Cerebellar cortex (tissue), 1 donor: ENCODE results near the gene CYP3A7.
"Not testable (repeated sequence)": the region's sequence is repeated elsewhere in the genome, so short reads cannot be mapped to it uniquely, and the experiment has no call there.

Experiments used
- DNase-seq: peaks from one replicate; pipeline ENCODE4 v3.0.0-alpha.2; 2015; ENCODE audit warnings: low spot score

CYP3A7 gene

DNA sequence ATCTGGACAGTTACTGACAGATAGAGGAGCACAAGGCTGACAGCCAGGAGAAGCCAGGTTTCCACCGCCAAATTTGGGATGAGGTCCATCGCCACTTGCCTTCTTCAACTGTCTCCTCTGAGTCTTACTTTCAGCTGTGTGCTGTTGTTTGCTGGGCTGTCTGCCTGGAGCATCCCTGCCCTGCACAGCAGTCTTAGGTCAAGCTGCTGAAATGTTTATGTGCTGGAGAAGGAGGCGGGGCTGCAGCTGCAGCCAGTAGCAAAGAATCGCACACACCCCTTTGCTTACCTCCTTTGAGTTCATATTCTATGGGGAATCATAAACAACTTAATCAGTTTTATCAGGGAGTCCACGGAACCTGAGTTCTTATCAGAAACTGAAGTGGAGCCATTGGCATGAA is 35.0 kb downstream of the CYP3A7 start:
- DNase-seq = no peak

DNA sequence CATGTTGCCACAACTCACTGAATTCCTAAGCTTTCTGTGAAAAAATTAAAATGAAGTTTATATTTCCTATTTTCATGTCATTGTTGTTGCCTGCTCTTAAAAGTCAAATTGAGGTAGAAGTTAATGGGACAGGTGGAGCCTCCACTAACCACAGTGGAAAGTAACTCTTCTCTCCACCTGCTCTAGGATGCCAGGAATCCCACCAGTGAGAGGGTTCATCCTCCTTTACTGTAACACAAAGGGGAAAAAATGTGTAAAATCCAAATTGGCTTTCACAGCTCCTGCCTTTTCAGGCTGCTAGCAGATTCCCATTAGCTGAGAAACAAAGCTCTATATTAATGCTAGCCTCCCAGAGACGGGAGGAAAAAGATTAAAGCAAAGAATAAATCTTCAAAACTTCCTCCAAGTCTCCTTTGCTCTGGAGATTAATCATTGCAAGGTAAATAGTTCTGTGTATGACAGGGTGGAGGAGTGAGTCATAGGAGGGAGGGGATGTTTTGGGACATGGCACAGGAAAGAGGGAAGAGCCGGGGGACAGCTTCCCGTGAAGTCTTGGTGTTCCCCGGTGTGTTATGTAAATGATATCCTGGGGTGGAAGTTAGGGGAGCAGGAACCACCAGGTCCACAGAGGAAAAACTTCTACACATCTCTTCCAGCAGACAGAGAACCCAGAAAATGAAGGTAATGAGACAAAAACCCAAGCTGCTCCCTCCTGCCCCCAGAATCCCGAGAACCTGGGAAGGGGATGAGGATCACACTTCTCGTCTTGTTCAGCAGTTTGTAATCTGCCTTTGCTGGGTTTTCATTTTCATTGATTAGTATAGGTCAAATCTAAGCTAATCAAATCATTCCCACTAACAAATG is 35.9 kb downstream of the CYP3A7 start:
- DNase-seq = not testable (repeated sequence)

DNA sequence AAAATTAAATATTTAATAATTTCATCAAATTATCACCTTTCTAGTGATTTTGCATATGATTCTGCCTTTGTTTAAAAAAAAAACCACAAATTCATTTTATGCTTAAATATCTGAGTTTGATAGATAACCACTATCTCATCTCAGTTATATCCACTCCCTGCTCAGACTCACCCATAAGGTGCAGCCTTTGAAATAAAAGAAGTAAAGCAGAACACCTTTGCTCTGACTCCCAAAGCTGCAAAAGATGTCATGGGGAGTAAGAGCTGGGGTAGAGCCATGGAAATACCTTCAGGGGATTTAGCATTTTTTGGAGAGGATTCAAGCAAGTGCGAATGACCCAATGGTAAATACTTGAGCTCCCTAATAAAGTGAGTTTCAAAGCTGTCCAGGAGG is 40.1 kb downstream of the CYP3A7 start:
- DNase-seq = no peak

DNA sequence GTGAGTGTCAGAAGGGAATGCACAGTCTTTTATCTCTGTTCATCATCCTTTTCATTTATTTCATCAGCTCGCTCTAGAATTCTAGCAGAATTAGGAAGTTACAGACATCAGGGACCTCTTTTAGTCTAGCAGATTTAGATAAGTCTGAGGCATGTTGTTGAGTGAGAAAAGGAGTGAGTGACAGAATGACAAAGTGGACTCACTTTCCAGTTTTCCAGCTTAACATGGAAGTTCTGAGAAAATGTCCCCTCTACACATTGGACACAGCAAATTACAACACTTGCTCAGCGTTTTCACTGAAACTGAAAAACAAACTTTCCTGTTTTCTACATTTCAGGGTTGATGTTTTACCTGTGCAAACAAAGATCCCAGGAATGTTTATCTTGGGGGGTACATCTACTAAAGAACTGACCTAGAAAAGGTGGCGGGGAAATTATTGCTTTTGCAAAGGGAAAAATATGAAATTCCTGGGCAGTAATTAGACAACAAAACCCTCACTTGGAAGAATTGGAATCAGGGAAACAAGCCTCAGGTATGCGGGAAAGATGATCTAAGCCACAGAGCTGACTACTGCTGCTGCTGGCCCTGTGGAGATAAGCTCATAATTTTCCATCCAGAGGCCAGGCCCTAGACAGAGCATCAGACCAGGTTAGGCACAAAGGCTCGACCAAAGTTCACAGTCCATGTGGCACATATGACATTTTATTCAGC is 40.6 kb downstream of the CYP3A7 start:
- DNase-seq = no peak

DNA sequence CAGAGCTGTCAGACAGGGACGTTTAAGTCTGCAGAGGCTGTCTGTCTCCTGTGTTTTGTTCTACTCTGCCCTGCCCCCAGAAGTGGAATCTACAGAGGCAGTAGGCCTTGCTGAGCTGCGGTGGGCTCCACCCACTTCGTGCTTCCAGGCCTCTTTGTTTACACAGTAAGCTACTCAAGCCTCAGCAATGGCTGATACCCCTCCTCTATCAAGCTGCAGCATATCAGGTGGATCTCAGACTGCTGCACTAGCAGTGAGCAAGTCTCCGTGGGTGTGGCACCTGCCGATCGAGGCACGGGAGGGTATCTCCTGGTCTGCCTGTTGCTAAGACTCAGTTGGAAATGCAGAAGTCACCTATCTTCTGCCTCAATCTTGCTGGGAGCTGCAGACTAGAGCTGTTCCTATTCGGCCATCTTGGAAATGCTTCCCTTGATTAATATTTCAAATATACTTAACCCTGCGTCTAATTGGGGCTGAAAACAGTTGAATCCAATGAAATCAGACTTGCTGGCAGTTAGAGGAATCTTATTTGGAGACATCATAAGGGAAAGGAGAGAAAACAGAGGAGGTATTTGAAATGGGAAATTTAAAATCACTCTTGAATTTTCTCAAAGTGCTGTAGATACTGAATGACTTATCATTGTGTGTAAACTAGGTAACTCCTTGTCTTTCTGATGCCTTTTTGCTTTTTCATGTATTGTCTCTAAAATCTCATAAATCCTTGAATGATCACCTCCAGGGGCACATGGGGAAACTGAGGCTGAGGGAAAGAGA is 41.4 kb downstream of the CYP3A7 start:
- DNase-seq = no peak

DNA sequence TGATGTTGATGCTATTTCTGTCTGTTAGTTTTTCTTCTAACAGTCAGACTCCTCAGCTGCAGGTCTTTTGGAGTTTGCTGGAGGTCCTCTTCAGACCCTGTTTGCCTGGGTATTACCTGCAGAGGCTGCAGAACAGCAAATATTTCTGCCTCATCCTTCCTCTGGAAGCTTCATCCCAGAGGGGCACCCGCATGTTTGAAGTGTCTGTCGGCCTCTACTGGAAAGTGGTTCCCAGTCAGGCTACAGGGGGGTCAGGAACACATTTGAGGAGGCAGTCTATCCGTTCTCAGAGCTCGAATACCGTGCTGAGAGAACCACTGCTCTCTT is 41.9 kb downstream of the CYP3A7 start:
- no peak for DNase-seq

DNA sequence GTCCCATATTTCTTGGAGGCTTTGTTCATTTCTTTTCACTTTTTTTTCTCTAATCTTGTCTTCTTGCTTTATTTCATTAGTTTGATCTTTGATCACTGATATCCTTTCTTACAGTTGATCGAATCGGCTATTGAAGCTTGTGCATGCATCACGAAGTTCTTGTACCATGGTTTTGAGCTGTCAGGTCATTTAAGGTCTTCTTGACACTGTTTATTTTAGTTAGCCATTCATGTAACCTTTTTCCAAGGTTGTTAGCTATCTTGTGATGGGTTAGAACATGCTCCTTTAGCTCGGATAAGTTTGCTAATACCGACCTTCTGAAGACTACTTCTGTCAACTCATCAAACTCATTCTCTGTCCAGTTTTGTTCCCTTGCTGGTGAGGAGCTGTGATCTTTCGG is 42.4 kb downstream of the CYP3A7 start:
- not testable (repeated sequence) for DNase-seq

DNA sequence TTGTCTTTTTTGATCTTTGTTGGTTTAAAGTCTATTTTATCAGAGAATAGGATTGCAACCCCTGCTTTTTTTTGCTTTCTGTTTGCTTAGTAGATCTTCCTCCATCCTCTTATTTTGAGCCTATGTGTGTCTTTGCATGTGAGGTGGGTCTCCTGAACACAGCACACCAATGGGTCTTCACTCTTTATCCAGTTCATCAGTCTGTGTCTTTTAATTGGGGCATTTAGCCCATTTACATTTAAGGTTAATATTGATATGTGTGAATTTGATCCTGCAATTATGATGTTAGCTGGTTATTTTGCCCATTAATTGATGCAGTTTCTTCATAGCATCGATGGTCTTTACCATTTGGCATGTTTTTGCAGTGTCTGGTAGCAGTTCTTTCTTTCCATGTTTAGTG is 43.3 kb downstream of the CYP3A7 start:
- DNase-seq = not testable (repeated sequence)

DNA sequence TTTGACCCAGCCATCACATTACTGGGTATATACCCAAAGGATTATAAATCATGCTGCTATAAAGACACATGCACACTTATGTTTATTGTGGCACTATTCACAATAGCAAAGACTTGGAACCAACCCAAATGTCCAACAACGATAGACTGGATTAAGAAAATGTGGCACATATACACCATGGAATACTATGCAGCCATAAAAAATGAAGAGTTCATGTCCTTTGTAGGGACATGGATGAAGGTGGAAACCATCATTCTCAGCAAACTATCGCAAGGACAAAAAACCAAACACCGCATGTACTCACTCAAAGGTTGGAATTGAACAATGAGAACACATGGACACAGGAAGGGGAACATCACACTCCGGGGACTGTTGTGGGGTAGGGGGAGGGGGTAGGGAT is 44.1 kb downstream of the CYP3A7 start:
- DNase-seq = not testable (repeated sequence)

DNA sequence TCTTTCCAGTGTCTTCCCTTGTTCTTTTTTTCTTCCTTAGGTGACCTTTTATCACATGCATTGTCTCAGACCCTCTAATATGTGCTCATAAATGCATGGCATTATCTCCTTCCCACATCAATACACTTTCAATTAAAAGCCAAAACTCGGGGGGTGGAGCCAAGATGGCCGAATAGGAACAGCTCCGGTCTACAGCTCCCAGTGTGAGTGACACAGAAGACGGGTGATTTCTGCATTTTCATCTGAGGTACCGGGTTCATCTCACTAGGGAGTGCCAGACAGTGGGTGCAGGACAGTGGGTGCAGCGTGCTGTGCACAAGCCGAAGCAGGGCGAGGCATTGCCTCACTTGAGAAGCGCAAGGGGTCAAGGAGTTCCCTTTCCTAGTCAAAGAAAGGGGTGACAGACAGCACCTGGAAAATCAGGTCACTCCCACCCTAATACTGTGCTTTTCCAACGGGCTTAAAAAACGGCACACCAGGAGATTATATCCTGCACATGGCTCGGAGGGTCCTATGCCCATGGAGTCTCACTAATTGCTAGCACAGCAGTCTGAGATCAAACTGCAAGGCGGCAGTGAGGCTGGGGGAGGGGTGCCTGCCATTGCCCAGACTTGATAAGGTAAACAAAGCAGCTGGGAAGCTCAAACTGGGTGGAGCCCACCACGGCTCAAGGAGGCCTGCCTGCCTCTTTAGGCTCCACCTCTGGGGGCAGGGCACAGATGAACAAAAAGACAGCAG is 49.0 kb downstream of the CYP3A7 start:
- not testable (repeated sequence) for DNase-seq

DNA sequence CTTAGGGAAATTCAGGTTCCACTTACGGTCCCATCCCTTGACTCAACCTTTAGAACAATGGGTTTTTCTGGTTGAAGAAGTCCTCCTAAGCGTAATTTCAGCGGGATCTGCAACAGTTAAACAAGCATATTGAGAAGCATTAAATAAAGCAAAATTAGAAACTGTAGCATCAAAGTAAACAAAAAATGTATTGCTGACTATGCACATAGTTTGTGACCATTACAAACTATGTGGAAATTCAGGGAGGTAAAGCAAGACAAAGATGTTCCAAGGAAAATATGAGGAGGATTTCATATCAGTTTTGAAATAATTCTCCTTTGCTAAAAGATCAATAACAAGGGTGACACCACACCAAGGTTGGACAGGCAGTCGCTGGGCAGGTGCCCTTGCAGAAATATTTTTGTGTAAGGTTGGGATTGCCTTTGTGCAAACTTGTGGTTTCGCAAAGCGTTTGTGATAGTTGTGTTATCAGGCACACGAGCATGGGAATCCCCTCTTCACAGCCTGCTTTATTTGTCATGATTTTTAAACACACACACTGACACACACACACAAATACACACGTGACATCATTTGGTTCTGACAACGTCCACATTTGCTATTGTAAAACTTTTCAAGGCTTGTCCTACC is 49.8 kb downstream of the CYP3A7 start:
- no peak for DNase-seq

DNA sequence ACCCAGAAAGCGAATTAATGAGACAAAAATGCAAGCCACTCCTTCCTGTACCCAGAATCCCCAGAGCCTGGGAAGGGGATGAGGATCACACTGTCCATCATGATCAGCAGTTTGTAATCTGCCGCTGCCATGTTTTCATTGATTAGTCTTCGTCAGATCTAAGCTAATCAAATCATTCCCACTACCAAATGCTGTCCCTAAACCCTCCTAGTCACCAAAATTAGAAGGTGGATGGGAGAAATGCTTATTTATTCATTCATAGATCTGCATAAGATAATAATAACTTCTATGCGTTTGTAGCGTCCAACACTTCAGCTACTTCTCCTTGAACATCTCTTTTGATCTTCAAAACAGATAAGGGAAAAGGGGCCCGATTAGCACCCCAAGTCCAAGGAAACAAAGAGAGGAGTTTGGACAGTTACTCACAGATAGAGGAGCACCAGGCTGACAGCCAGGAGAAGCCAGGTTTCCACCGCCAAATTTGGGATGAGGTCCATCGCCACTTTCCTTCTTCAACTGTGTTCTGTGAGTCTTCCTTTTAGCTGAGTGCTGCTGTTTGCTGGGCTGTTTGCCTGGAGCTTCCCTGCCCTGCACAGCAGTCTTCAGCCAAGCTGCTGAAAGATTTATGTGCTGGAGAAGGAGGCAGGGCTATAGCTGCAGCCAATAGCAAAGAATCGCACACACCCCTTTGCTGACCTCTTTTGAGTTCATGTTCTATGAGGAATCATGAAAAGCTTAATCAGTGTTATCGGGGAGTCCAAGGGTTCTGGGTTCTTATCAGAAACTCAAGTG is 55.4 kb downstream of the CYP3A7 start, which contains the start of gene CYP3A5:
TSS of gene CYP3A5 (minus strand) at position 597 of the 792 bp plus-strand sequence. CDS start at position 497, 100 bp downstream.
- DNase-seq = no peak

DNA sequence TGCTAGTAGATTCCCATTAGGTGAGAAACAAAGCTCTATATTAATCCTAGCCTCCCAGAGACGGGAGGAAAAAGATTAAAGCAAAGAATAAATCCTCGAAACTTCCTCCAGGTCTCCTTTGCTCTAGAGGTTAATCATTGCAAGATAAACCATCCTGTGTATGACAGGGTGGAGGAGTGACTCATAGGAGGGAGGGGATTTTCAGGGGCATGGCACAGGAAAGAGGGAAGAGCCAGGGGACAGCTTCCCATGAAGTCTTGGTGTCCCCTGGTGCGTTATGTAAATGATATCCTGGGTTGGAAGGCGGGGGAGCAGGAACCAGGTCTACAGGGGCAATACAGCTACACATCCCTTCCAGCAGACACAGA is 56.0 kb downstream of the CYP3A7 start:
- DNase-seq = no peak

DNA sequence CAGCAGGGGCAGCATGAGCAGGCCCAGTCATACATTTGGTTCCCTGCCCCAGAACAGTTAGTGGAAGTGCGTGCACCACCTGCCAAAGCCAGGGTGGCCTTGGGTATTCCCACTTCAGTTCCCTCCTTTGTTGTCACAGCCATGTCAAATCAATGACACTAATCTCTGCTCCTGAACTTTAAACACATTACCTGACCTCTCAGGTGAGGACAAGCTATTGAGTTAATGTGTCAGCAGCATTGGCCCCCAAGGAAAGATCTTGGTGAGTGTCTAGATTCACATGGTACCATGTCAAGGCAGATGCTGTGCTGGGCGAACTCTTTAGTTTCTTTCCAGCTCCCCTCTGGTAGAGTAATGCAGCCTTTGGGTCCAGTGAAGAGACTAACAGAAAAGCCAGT is 57.3 kb downstream of the CYP3A7 start:
- no peak for DNase-seq

DNA sequence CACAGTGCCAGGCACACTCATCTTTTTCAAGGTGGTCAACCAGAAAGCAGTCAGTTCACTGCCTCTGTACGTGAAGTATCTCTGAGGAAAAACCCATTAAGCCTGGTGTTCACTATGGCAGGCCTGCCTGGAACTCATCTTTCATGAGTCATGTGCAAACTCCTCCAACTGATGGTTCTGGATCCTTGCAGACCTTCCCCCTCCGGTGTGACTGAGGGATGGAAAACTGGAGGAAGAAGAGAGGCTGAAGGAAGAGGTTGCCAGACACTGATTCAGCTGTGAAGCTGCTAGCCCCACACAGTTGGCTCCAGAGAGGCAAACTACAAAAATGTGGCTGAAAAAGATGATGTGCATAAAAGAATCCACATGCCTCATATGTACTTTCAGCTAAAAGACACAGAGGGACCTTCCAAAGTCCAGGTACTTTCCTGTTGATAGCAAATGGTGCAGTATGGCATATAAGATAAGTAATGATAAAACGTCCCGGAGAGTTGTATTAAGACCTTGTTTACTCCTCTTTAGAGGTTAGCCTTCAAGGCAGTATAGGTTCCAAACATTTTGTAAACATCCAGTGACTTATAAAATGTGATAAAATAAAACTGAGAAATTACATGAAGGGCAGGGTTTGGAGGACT is 57.9 kb downstream of the CYP3A7 start:
- no peak for DNase-seq

DNA sequence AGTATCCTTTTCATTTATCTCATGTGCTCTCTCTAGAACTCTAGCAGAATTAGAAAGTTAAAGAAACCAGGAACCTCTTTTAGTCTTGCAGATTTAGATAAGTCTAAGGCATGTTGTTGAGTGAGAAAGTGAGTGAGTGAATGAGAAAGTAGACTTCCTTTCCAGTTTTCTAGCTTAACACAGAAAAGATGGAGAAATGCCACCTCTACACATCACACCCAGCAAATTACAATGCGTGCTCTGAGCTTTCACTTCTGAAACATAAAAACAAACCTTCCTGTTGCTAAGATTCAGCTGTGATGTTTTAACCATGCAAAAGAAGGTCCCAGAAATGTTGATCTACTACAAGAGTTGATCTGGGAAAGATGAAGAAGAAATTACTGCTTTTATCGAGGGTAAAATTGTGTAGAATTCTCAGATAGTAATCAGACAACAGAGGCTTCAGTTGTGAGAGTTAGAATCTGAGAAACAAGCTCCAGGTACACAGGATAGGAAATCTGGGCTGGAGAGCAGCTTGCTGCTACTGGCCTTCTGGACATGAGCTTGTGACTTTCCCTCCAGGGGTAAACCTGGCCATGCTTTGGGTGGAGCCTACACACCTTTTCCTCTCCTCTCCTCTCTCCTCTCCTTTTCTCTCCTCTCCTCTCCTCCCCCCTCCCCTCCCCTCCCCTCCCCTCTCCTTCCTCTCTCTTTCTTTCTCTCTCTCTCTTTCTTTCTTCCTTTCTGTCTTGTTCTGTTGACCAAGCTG is 59.8 kb downstream of the CYP3A7 start:
- DNase-seq = no peak

DNA sequence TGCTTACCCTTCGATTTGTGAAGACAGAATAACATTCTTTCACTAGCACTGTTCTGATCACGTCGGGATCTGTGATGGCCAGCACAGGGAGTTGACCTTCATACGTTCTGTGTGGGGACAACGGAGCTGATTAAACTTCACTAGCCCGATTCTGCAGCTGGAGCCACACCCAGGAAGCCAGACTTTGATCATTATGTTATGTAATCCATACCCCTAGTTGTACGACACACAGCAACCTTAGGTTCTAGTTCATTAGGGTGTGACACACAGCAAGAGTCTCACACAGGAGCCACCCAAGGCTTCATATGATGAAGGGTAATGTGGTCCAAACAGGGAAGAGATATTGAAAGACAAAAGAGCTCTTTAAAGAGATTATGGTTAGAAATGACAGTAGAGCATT is 62.4 kb downstream of the CYP3A7 start:
- DNase-seq = no peak

DNA sequence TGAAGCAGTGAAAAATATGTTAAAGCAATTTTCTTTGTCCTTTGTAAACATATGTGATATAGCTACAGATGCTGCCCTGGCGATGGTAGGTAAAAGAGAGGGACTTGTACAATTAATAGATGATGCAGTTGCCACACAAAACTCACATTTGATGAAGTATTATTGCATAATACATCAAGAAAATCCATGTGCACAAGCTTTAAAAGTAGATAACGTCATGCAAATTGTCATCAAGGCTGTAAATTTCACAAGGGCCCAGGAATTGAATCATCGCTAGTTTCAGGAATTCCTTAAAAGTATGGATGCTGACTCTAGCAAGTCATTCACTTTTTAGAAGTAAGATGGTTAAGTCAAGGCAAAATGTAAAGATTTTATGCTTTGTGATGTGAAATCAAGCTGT is 65.2 kb downstream of the CYP3A7 start:
- no peak for DNase-seq

DNA sequence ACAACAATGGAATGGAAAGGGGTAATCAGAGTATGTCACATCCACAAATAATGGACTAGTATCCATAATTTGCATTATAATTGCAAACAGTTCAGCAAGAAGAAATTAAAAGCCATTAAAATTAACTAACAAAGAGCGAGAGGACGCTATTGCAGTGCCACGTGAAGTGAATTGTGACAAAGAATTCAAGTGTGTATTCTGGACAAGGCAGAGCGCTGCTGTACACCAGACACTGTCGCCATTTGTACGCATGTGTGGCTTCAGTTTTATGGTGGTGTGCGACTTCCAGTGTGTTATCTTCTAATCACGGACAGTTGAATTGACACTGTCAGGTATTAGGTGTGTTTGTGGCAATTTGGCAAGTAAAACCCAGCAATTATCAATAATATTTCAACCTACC is 66.5 kb downstream of the CYP3A7 start:
- no peak for DNase-seq

DNA sequence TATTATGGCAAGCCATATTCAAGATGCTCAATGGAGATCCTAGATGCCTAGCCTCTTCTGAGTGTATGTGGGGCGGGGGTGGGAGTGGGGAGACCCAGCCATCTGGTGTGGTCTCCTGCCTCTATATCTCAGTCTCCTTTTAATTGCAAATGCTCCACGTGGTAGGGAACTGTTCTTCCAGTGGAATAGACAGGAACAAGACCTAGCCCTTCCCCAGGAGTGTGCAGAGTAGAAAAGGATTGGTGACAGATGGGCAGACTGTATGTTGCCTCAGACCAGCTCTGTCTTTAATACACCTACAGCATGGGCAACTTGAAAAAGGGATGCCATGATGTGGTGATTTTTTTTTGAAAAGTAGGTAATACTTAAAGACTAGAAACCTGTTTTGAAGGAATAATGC is 67.8 kb downstream of the CYP3A7 start:
- DNase-seq = no peak
